Glomerular visceral epithelial cell (primary cell): ENCODE results near the gene TMEM240.
"Not testable (repeated sequence)": the region's sequence is repeated elsewhere in the genome, so short reads cannot be mapped to it uniquely, and the experiment has no call there.

Source experiments
- DNase-seq: peaks from one replicate; pipeline ENCODE4 v3.0.0-alpha.2; 2016; ENCODE audit errors: extremely low spot score

Gene TMEM240

GRCh38 chr1:1540818-1541628 lies 599 bp upstream of the TMEM240 start:
- no peak for DNase-seq

GRCh38 chr1:1539310-1540089 lies 924 bp downstream of the TMEM240 start:
- no peak for DNase-seq

- no peak for DNase-seq
These were observed 1.5 kb downstream of the TMEM240 start for GRCh38 chr1:1538989-1539309.

- DNase-seq, result no peak
These were observed 2.1 kb downstream of the TMEM240 start for GRCh38 chr1:1538334-1538733.

GRCh38 chr1:1537626-1538250 lies 2.7 kb downstream of the TMEM240 start:
- DNase-seq, result no peak

GRCh38 chr1:1536938-1537546 lies 3.4 kb downstream of the TMEM240 start:
- no peak for DNase-seq

GRCh38 chr1:1536019-1536937 lies 4.1 kb downstream of the TMEM240 start:
- DNase-seq, result no peak

GRCh38 chr1:1535201-1536018 lies 5.0 kb downstream of the TMEM240 start:
- DNase-seq, result no peak

GRCh38 chr1:1534401-1535154 lies 5.8 kb downstream of the TMEM240 start:
- DNase-seq, result no peak

GRCh38 chr1:1533894-1534291 lies 6.5 kb downstream of the TMEM240 start:
- not testable (repeated sequence) for DNase-seq

GRCh38 chr1:1533176-1533893 lies 7.1 kb downstream of the TMEM240 start:
- DNase-seq, result not testable (repeated sequence)

- DNase-seq, result no peak
These were observed 8.5 kb downstream of the TMEM240 start for GRCh38 chr1:1531947-1532346.

- no peak for DNase-seq
These were observed 10.5 kb downstream of the TMEM240 start for GRCh38 chr1:1529936-1530335.

- no peak for DNase-seq
These were observed 11.1 kb downstream of the TMEM240 start for GRCh38 chr1:1529321-1529720.

GRCh38 chr1:1528301-1529267 lies 11.8 kb downstream of the TMEM240 start:
- no peak for DNase-seq

- no peak for DNase-seq
These were observed 13.2 kb downstream of the TMEM240 start for GRCh38 chr1:1527092-1527816.

- not testable (repeated sequence) for DNase-seq
These were observed 13.9 kb downstream of the TMEM240 start for GRCh38 chr1:1526476-1526875.
